NCI-H2227 (cell line): Measurements from ENCODE around the gene CD81.
A peak's percentile ranks its signal among the peaks of the same experiment; 100 is the strongest.

Source experiments
- DNase-seq: peaks from one replicate; lab custom pipeline; 2025; ENCODE audit not compliant: unreplicated experiment; lab: John Stamatoyannopoulos, UW

CD81 gene

GRCh38 chr11:2388431-2389376 is 11.6 kb downstream of the CD81 start:
- DNase-seq: no peak

- DNase-seq: no peak
Measured at GRCh38 chr11:2389377-2390026, 12.4 kb downstream of the CD81 start.

GRCh38 chr11:2390091-2390724 is 13.1 kb downstream of the CD81 start:
- DNase-seq: no peak

- peak; percentile 56 for DNase-seq
Measured at GRCh38 chr11:2390725-2391151, 13.6 kb downstream of the CD81 start.

- DNase-seq: no peak
Measured at GRCh38 chr11:2391181-2391975, 14.3 kb downstream of the CD81 start.

- DNase-seq: no peak
Measured at GRCh38 chr11:2392241-2392959, 15.3 kb downstream of the CD81 start.

- no peak for DNase-seq
Measured at GRCh38 chr11:2393111-2393868, 16.2 kb downstream of the CD81 start.

- DNase-seq: no peak
Measured at GRCh38 chr11:2393941-2394817, 17.1 kb downstream of the CD81 start.

- DNase-seq: no peak
Measured at GRCh38 chr11:2394818-2395105, 17.7 kb downstream of the CD81 start.

GRCh38 chr11:2395211-2395730 is 18.2 kb downstream of the CD81 start:
- no peak for DNase-seq

GRCh38 chr11:2395856-2396255 is 18.7 kb downstream of the CD81 start:
- no peak for DNase-seq

GRCh38 chr11:2396471-2396870 is 19.4 kb downstream of the CD81 start:
- DNase-seq: no peak

GRCh38 chr11:2397005-2397404 is 19.9 kb downstream of the CD81 start:
- no peak for DNase-seq

- DNase-seq: peak; percentile 58
Measured at GRCh38 chr11:2398664-2399355, 21.7 kb downstream of the CD81 start.

- DNase-seq: peak; percentile 72
Measured at GRCh38 chr11:2399488-2400068, 22.5 kb downstream of the CD81 start.

- DNase-seq: peak; percentile 100
Measured at GRCh38 chr11:2400069-2400761, 23.1 kb downstream of the CD81 start, which contains the start of gene TSSC4. Gene TSSC4, plus strand, starts transcription at chr11:2400750. Its CDS starts 1,884 bp downstream, at chr11:2402634.
